Endothelial cell of hepatic sinusoid (primary cell): Measurements from ENCODE around the gene TAS2R41.

ENCODE experiments used
- in situ Hi-C: cut with HindIII; loops from 2 replicates; pipeline ENCODE4 v1.10.0; 2017; ENCODE audit warnings: low sequenced_read_pairs

The TAS2R41 gene

GRCh38 chr7:143477501-143478150 lies at the start of gene TAS2R41:
Gene TAS2R41 (plus strand): TSS chr7:143477873. CDS start chr7:143477873, 0 bp downstream.
- in situ Hi-C loops, result no loop called here

DNA sequence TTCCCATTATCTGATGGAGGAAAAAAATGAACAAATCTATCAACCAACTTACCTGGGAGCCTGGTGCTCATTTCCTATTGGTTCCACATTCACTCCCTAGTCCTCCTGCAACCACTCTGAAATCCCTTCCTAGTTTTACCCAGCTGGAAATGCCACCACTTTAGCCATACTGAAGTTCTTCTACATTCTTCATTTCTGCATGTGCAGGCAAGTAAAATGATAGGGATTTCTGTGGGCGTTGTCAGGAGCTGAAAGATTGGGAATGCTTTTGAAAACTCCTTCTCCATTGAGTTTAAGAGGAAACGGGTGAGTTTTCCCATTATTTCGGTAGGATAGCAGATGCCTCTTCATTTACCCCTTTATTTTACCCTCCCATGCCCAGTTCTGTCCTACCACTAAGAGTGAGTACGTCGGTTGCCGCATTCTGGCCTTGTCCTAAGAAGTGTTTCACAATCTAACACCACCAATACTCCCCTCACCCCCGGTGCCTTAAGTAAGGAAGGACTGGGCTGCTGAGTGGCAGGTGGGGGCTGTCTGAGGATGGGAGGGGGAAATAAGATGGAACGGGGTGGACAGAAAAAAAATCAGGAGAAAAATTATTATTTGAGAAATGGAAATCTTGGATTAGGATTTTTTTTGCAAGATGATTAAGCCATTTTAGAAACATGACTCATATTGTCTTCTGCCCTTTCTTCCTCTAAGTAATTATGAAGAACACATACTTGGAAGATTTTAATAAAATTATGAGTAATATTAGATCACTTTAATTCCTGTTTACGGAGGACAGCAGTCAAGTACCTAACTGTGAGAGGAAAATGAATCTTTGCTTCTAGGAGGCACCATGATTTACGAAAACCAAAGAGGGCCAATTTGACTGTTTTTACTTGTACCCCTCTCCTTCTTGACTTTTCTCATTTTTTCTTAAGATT lies 47.6 kb upstream of the TAS2R41 start:
- in situ Hi-C loops, result no loop called here

DNA sequence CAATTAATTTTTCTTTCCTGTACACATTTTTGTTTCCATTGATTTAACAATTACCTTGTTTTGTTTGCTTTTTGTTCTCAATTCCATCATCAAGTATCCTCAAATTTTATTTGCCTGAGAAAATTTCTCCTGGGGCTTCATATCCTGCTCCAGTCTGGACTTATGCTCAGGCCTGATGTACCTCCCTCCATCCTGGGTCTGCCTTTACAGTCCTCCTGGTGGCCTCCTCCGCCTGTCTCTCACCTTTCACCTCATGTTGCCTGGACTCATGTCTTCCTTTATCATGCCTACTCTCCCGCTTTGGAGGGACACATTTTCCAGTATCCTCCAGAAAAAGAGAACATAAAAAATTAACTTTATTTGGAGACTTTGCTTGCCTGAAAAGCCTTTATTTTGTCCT lies 46.6 kb upstream of the TAS2R41 start:
- in situ Hi-C loops, result no loop called here

GRCh38 chr7:143433759-143434158 lies 43.9 kb upstream of the TAS2R41 start:
- in situ Hi-C loops, result no loop called here

DNA sequence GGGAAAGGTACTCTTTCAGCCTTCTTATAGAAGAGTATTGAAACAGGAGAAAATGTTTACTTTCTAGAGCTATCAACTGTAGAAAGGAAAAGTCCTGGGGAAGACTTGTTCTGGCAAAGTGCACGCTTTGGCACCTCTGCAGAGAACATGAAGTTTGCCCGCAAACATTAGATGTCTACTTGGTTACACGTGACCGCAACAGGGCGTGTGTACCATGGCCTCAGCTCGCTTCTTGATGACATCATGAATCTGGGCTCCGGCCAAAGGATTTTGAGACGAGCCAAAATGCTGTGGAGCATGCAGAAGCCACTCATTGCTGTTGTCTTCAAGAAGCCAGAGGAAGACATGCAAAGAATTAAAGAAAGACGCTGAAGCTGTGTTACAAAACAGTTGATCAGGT lies 43.0 kb upstream of the TAS2R41 start:
- in situ Hi-C loops, result no loop called here

DNA sequence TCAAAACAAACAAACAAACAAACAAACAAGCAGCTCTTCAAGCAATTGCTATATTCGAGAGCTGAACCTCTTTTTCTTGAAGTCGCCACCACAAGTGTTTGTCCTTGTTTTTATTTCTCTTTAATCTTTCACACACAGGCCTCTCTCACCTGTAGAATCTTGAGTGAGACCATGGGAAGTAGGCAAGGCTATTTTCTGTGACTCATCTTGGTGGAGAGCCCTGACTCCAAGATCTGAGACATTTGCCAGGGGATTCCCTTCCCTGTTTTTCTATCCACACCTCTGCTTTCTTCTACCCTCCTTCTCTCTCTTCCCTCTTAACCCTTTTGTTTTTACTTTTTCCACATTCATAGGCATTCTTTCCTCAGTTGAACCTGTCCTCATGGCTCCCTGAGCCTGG lies 42.4 kb upstream of the TAS2R41 start:
- in situ Hi-C loops, result no loop called here

DNA sequence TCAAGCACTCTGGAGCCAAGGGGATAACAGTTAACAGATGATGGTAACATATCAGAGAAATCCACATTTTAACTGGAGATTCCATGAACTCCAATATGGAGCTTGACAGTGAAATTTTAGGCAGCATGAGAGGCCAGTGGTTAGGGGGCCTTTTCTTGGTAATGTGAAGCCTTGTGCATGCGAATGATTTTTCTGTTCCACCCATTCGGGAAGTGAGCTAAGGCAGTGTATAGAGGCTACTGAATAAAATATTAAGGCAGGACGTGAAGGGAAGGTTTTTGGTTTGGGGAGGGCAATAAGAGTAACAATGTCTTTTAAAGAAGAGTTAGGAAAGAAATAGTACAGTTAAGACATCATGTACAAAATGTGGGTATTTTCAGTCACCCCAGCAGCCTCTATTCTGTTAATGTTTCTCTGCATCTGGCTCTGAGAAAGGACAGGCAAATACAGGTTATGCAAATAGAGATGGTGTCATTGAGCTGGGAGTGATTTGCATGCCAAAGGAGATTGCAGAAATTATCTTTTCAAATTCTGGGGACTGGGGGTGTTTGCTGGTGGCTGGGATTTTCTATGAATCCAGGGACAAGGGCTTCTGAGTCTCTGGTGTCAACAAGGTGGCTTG lies 41.2 kb upstream of the TAS2R41 start:
- in situ Hi-C loops, result no loop called here

GRCh38 chr7:143437578-143437977 lies 40.1 kb upstream of the TAS2R41 start:
- in situ Hi-C loops, result no loop called here

- in situ Hi-C loops, result no loop called here
Measured at GRCh38 chr7:143439866-143440265, 37.8 kb upstream of the TAS2R41 start.

GRCh38 chr7:143443153-143443552 lies 34.5 kb upstream of the TAS2R41 start, which contains the start of gene TAS2R60:
Gene TAS2R60 (plus strand): TSS chr7:143443453. CDS start chr7:143443453, 0 bp downstream.
- in situ Hi-C loops, result no loop called here

- in situ Hi-C loops, result no loop called here
Measured at GRCh38 chr7:143444063-143444782, 33.5 kb upstream of the TAS2R41 start.

DNA sequence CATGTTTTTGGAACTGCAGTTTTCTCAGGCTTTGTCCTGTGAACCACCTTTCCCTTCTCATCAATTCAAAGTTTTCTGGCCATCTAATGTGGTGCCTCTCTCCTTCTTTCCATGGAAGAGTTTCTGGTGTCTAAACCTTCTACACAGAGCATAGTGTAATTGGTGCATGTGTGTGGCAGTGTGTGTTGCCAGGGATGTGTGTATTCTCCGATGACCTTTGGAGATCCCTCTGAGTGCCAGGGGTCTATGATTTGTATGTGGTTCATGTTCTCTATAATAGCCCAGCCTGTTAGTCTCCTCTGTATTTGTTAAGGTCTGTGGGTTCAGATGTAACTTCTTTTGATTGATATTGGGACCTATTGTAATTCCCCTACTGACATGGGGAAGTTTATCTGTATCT lies 32.9 kb upstream of the TAS2R41 start:
- in situ Hi-C loops, result no loop called here

GRCh38 chr7:143447466-143447865 lies 30.2 kb upstream of the TAS2R41 start:
- in situ Hi-C loops, result no loop called here

GRCh38 chr7:143448429-143448828 lies 29.2 kb upstream of the TAS2R41 start:
- in situ Hi-C loops, result no loop called here

DNA sequence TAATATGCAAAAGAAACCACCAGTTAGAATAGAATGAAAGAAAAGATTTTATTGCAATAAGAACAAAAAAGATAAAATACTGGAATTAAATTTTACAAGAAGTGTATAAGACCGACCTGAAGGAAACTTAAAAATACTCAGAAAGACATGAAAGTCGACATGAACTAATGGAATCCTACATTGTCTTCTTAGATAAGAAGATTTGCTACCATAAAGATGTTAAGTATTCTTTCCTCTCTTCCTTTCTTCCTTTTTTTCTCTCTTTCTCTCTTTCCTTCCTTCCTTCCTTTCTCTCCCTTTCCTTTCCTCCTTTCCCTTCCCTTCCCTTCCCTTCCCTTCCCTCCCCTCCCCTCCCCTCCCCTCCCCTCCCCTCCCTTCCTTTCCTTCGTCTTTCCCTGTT lies 27.9 kb upstream of the TAS2R41 start:
- in situ Hi-C loops, result loop anchor here (5.0 kb wide), 2 partner anchors 32 to 58 kb away; no protein-coding TSS in a partner anchor

DNA sequence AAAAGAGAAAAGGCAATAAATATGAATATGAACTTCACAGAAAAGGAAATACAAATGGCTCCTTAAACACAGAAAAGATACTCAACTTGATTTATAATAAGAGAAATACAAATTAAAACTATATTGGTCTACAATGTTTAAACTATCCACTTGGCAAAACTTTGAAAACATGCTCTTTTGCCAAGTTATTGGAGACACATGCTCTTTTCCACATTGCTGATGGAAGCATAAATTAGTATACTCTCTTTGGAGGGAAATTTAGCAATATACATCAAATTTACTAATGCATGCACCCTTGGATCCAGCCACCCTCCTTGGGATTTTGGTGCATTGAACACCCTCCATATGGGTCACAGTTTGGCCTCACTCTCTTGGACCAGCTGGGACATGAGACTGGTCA lies 26.6 kb upstream of the TAS2R41 start:
- in situ Hi-C loops, result loop anchor here (5.0 kb wide), 2 partner anchors 34 to 56 kb away; no protein-coding TSS in a partner anchor

GRCh38 chr7:143451746-143452145 lies 25.9 kb upstream of the TAS2R41 start:
- in situ Hi-C loops, result loop anchor here (5.0 kb wide), 2 partner anchors 34 to 56 kb away; no protein-coding TSS in a partner anchor

- in situ Hi-C loops, result loop anchor here (5.0 kb wide), 2 partner anchors 35 to 55 kb away; no protein-coding TSS in a partner anchor
Measured at GRCh38 chr7:143452495-143452894, 25.2 kb upstream of the TAS2R41 start.

DNA sequence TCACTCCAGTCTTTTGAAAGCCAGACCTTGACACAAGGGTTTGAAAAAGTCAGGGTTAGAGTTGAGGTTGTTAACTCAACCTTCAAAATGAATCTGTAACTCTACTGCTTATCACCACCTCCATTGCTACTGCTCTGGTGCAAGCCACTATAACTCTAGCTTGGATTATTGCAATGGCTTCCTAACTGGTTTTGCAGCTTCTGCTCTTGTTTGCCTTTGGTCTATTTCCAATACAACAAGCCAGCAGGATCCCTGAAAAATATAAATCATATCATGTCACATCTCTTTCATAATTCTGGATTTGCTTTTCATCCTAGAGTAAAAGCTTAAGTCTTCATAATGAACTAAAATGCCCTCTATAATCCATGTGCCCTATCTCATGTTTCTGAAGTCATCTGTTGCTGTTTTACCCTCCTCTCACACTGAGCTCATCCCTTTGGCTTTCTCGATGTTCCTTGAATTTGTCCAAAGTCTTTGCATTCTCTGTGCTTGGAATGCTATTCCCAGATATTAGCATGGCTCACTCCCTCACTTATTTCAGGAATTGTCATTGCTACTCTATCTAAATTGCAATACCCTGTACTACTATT lies 23.5 kb upstream of the TAS2R41 start:
- in situ Hi-C loops, result loop anchor here (5.0 kb wide), 2 partner anchors 37 to 53 kb away; no protein-coding TSS in a partner anchor

- in situ Hi-C loops, result no loop called here
Measured at GRCh38 chr7:143455491-143455890, 22.2 kb upstream of the TAS2R41 start.
